PC-3 (cell line): ENCODE data around the gene LOC101059915.
A peak's percentile ranks its signal among the peaks of the same experiment; 100 is the strongest.
"Not testable (repeated sequence)": the region's sequence is repeated elsewhere in the genome, so short reads cannot be mapped to it uniquely, and the experiment has no call there.

Experiments used
- ATAC-seq: fragments of 200-7000 bp; cut with Tn5 transposase; 2 replicates; pipeline ENCODE4 v1.9.1; 2020; ENCODE audit warnings: mild to moderate bottlenecking, moderate library complexity
- BruUV-seq: library from RNA; stranded (reverse); fragments of 400-500 nt; replicated peaks from 2 replicates; lab custom pipeline; 2021; lab: Mats Ljungman, UMichigan
- CTCF ChIA-PET: fragments of 300-600 bp; sonication (Branson Sonifier 250); formaldehyde crosslinking; loops from one replicate; lab custom pipeline; 2022; ENCODE audit warnings: antibody characterized with exemption; lab: Charles Lee
- POLR2A ChIA-PET: fragments of 300-600 bp; sonication (Branson Sonifier 250); formaldehyde crosslinking; loops from one replicate; lab custom pipeline; 2022; ENCODE audit warnings: antibody characterized with exemption; ENCODE audit not compliant: unreplicated experiment; lab: Charles Lee
- DNase-seq: peaks from one replicate; pipeline ENCODE4 v3.0.0-alpha.2; 2015
- H2AFZ ChIP-seq: fragments of 300-600 bp; sonication (generic); 2 replicates; pipeline ENCODE4 v1.6.0; 2016; ENCODE audit warnings: antibody characterized with exemption, low read length
- H3F3A ChIP-seq: fragments of 300-600 bp; sonication (generic); one replicate; pipeline ENCODE4 v1.6.0; 2017; ENCODE audit warnings: antibody characterized with exemption, low read length, control low read depth, mild to moderate bottlenecking; ENCODE audit not compliant: unreplicated experiment
- H3K27ac ChIP-seq: fragments of 300-600 bp; sonication (generic); 2 replicates; pipeline ENCODE4 v1.5.1; 2016; ENCODE audit warnings: mild to moderate bottlenecking, low read length
- H3K27me3 ChIP-seq: fragments of 300-600 bp; sonication (generic); 2 replicates; pipeline ENCODE4 v1.6.1; 2016; ENCODE audit warnings: low read length, mixed read lengths
- H3K36me3 ChIP-seq: fragments of 300-600 bp; sonication (generic); 2 replicates; pipeline ENCODE4 v1.6.1; 2016; ENCODE audit warnings: low read depth, mixed run types, low read length, mixed read lengths
- H3K4me1 ChIP-seq: fragments of 300-600 bp; sonication (generic); 2 replicates; pipeline ENCODE4 v1.5.1; 2016; ENCODE audit warnings: low read length; ENCODE audit not compliant: insufficient read depth
- H3K4me2 ChIP-seq: fragments of 300-600 bp; sonication (generic); 2 replicates; pipeline ENCODE4 v1.6.0; 2016; ENCODE audit warnings: low read length
- H3K4me3 ChIP-seq: fragments of 300-600 bp; sonication (generic); 2 replicates; pipeline ENCODE4 v1.5.1; 2016; ENCODE audit warnings: mild to moderate bottlenecking, low read length, mixed read lengths
- H3K79me2 ChIP-seq: fragments of 300-600 bp; sonication (generic); 2 replicates; pipeline ENCODE4 v1.6.1; 2017; ENCODE audit warnings: low read length, mixed read lengths
- H3K9ac ChIP-seq: fragments of 300-600 bp; sonication (generic); 2 replicates; pipeline ENCODE4 v1.6.0; 2016; ENCODE audit warnings: mild to moderate bottlenecking, low read length
- H3K9me2 ChIP-seq: fragments of 300-600 bp; sonication (generic); replicated peaks from 2 replicates; pipeline ENCODE4 v1.6.1; 2016; ENCODE audit warnings: mixed run types, low read length, mixed read lengths
- H3K9me3 ChIP-seq: fragments of 300-600 bp; sonication (generic); 2 replicates; pipeline ENCODE4 v1.6.1; 2016; ENCODE audit warnings: low read length, mixed read lengths
- H4K20me1 ChIP-seq: fragments of 300-600 bp; sonication (generic); 2 replicates; pipeline ENCODE4 v1.6.1; 2016; ENCODE audit warnings: low read length, mixed read lengths
- CTCF ChIP-seq: fragments of 300-600 bp; sonication (generic); conservative IDR thresholded peaks from 2 replicates; pipeline ENCODE4 v1.5.1; 2017; ENCODE audit warnings: antibody characterized with exemption, low read depth, mild to moderate bottlenecking, low read length
- EZH2 ChIP-seq: fragments of 300-600 bp; sonication (generic); IDR thresholded peaks from one replicate; pipeline ENCODE4 v1.6.1; 2017; ENCODE audit warnings: antibody characterized with exemption, mild to moderate bottlenecking, low read length; ENCODE audit not compliant: unreplicated experiment
- EZH2phosphoT487 ChIP-seq: fragments of 300-600 bp; sonication (generic); IDR thresholded peaks from 2 replicates; pipeline ENCODE4 v1.6.1; 2018; ENCODE audit warnings: mild to moderate bottlenecking, antibody characterized with exemption, low read length, borderline replicate concordance
- intact Hi-C: fragments of 100-400 bp; cut with micrococcal nuclease; formaldehyde crosslinking; loops from 2 replicates; pipeline ENCODE4 v1.9.0; 2023

The LOC101059915 gene

GRCh38 chrX:71679575-71680207, 12.3 kb downstream of the LOC101059915 start:
- Histone ChIP-seq H3K9me3 (no peaks in the 10 kb centered on the region), H4K20me1 (no peaks in the 10 kb centered on the region), H3K9me2 (no peaks in the 10 kb centered on the region), H3F3A (no peaks in the 10 kb centered on the region), H3K27ac (no peak overlapping the region), H3K4me1 (no peaks in the 10 kb centered on the region), H3K36me3 (no peaks in the 10 kb centered on the region), H3K4me3 (no peak overlapping the region), H3K4me2 (no peak overlapping the region), H3K27me3 (no peaks in the 10 kb centered on the region), H3K9ac (no peak overlapping the region), H3K79me2 (no peaks in the 10 kb centered on the region), H2AFZ (no peak overlapping the region)
- TF ChIP-seq CTCF (no peak), EZH2phosphoT487 (no peak), EZH2 (no peak)
- no peak for DNase-seq
- ATAC-seq = no peak
- ChIA-PET CTCF (no interaction called here), POLR2A (no interaction called here)
- no TSS peak for BruUV-seq
- intact Hi-C loops = no loop called here

- H3K9ac ChIP-seq, BruUV-seq, H3K27ac ChIP-seq, H3K9me2 ChIP-seq, intact Hi-C loops, CTCF ChIA-PET, H3K27me3 ChIP-seq, H3K4me2 ChIP-seq, H3K36me3 ChIP-seq, H3K4me3 ChIP-seq, H2AFZ ChIP-seq, DNase-seq, H3K79me2 ChIP-seq, H4K20me1 ChIP-seq, H3K9me3 ChIP-seq, H3K4me1 ChIP-seq, H3F3A ChIP-seq, POLR2A ChIA-PET: not testable (repeated sequence)
- ATAC-seq = peak; percentile 59
Observed at GRCh38 chrX:71696641-71697465, 29.5 kb downstream of the LOC101059915 start.

GRCh38 chrX:71697466-71698298, 30.3 kb downstream of the LOC101059915 start:
- POLR2A ChIA-PET, H3K9me3 ChIP-seq, CTCF ChIA-PET, H3K79me2 ChIP-seq, DNase-seq, BruUV-seq, H3K27ac ChIP-seq, intact Hi-C loops, H2AFZ ChIP-seq, H3K4me2 ChIP-seq, H3K36me3 ChIP-seq, H3K27me3 ChIP-seq, H3F3A ChIP-seq, H3K9ac ChIP-seq, H3K4me3 ChIP-seq, ATAC-seq, H4K20me1 ChIP-seq, H3K9me2 ChIP-seq, H3K4me1 ChIP-seq: not testable (repeated sequence)

GRCh38 chrX:71698299-71699022, 31.1 kb downstream of the LOC101059915 start:
- H3K4me3 ChIP-seq, H3K27me3 ChIP-seq, H3K27ac ChIP-seq, ATAC-seq, POLR2A ChIA-PET, H3K9me2 ChIP-seq, H3K79me2 ChIP-seq, H2AFZ ChIP-seq, BruUV-seq, DNase-seq, H3K4me2 ChIP-seq, H3K9ac ChIP-seq, H3K36me3 ChIP-seq, H3K4me1 ChIP-seq, CTCF ChIA-PET, H3K9me3 ChIP-seq, H3F3A ChIP-seq, intact Hi-C loops, H4K20me1 ChIP-seq: not testable (repeated sequence)

GRCh38 chrX:71699023-71699344, 31.6 kb downstream of the LOC101059915 start:
- H3K9me3 ChIP-seq, H2AFZ ChIP-seq, H3K27ac ChIP-seq, H3K4me3 ChIP-seq, H3K9ac ChIP-seq, intact Hi-C loops, H3K9me2 ChIP-seq, H4K20me1 ChIP-seq, H3K36me3 ChIP-seq, H3K4me2 ChIP-seq, BruUV-seq, H3K79me2 ChIP-seq, ATAC-seq, CTCF ChIA-PET, H3K27me3 ChIP-seq, DNase-seq, POLR2A ChIA-PET, H3F3A ChIP-seq, H3K4me1 ChIP-seq: not testable (repeated sequence)
